Tibial artery (tissue), 4 donors: ENCODE results near the gene ATP2B2.

Experiments
- DNase-seq, 2 donors: peaks; one replicate each; pipeline ENCODE4 v3.0.0-alpha.2; 2019
- H3K27ac ChIP-seq, 2 donors: fragments of 200-600 bp; sonication (generic) in 1 of 2; 1 replicate in 1 of 2; 2 replicates in 1 of 2; pipeline ENCODE4 v1.5.1; 2018 to 2019; ENCODE audit warnings: mild to moderate bottlenecking in 1 of 2
- H3K27me3 ChIP-seq, 2 donors: fragments of 200-600 bp; sonication (generic) in 1 of 2; one replicate each; pipeline versions ENCODE4 v1.5.1 to v1.6.0; 2016 to 2019
- H3K36me3 ChIP-seq, 3 donors: fragments of 200-600 bp; sonication (generic) in 2 of 3; one replicate each; pipeline ENCODE4 v1.5.1; 2016 to 2019; ENCODE audit warnings: mild to moderate bottlenecking in 2 of 3
- H3K4me1 ChIP-seq, 4 donors: fragments of 200-600 bp; sonication (generic) in 2 of 4; 1 replicate in 3 of 4; 2 replicates in 1 of 4; pipeline ENCODE4 v1.5.1; 2016 to 2019
- H3K4me3 ChIP-seq, 2 donors: fragments of 200-600 bp; sonication (generic) in 1 of 2; 1 replicate in 1 of 2; 2 replicates in 1 of 2; pipeline ENCODE4 v1.5.1; 2018 to 2019; ENCODE audit warnings: mild to moderate bottlenecking in 2 of 2
- H3K9me3 ChIP-seq, 3 donors: fragments of 200-600 bp; sonication (generic) in 1 of 3; one replicate each; pipeline ENCODE4 v1.5.1; 2016 to 2019
- intact Hi-C: fragments of 100-400 bp; cut with DNase I; formaldehyde crosslinking; loops from one replicate; pipeline ENCODE4 v1.15.0; 2023; ENCODE audit warnings: low total_unique reads
- TF ChIP-seq, protein P1 (sequence below), 2 experiments: fragments of 200-600 bp in 1 of 2; fragments of 450-650 bp in 1 of 2; IDR thresholded peaks; one replicate each; pipeline ENCODE4 v1.5.1; 2017 to 2019; ENCODE audit warnings: antibody characterized with exemption in 2 of 2, mild to moderate bottlenecking in 1 of 2, moderate library complexity in 1 of 2

The ATP2B2 gene

DNA sequence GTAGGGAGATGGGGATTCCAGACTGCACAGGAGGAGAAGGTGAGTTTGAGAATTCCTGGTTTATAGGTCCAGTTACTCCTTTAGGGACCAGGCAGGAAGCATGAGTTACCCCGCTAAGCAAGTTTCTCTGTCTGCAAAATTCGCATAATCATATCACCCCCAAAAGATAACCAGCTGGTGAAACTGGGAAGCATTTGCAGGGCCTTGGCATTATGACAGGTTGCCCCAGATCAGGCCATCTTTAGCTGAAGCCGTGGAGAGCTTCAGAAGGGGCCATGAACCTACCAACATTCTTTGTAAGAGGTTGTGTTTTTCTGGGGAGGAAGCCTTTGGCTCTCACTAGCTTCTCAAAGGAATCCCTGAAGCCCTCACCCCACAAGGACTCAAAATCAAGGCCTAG, 29.4 kb downstream of the ATP2B2 start:
- intact Hi-C loops = no loop called here
- no peak overlapping the region for H3K4me3 ChIP-seq
- H3K27me3 ChIP-seq = peaks cover 0 to 38% of the 10 kb centered on the region in 2 donors
- H3K9me3 ChIP-seq = no peaks in the 10 kb centered on the region
- DNase-seq = no peak
- TF ChIP-seq, protein P1, sequence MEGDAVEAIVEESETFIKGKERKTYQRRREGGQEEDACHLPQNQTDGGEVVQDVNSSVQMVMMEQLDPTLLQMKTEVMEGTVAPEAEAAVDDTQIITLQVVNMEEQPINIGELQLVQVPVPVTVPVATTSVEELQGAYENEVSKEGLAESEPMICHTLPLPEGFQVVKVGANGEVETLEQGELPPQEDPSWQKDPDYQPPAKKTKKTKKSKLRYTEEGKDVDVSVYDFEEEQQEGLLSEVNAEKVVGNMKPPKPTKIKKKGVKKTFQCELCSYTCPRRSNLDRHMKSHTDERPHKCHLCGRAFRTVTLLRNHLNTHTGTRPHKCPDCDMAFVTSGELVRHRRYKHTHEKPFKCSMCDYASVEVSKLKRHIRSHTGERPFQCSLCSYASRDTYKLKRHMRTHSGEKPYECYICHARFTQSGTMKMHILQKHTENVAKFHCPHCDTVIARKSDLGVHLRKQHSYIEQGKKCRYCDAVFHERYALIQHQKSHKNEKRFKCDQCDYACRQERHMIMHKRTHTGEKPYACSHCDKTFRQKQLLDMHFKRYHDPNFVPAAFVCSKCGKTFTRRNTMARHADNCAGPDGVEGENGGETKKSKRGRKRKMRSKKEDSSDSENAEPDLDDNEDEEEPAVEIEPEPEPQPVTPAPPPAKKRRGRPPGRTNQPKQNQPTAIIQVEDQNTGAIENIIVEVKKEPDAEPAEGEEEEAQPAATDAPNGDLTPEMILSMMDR (IDR thresholded peaks at IDR 0.05) = no peak
- H3K36me3 ChIP-seq = no peaks in the 10 kb centered on the region
- peaks cover 0 to 3% (median 0%) of the 10 kb centered on the region in 4 donors for H3K4me1 ChIP-seq
- H3K27ac ChIP-seq = no peak overlapping the region

GRCh38 chr3:10474847-10475246, 30.5 kb downstream of the ATP2B2 start:
- no peaks in the 10 kb centered on the region for H3K36me3 ChIP-seq
- peaks cover 0 to 5% (median 0%) of the 10 kb centered on the region in 4 donors for H3K4me1 ChIP-seq
- no peaks in the 10 kb centered on the region for H3K9me3 ChIP-seq
- no peak overlapping the region for H3K4me3 ChIP-seq
- peaks cover 0 to 49% of the 10 kb centered on the region in 2 donors for H3K27me3 ChIP-seq
- H3K27ac ChIP-seq = no peak overlapping the region
- no peak for DNase-seq
- TF ChIP-seq, protein P1 (IDR thresholded peaks at IDR 0.05) = no peak
- intact Hi-C loops = no loop called here

GRCh38 chr3:10474275-10474646, 31.1 kb downstream of the ATP2B2 start:
- no peaks in the 10 kb centered on the region for H3K9me3 ChIP-seq
- intact Hi-C loops = no loop called here
- H3K27me3 ChIP-seq = peaks cover 0 to 55% of the 10 kb centered on the region in 2 donors
- peaks cover 0 to 5% (median 0%) of the 10 kb centered on the region in 4 donors for H3K4me1 ChIP-seq
- H3K4me3 ChIP-seq = no peak overlapping the region
- no peak for DNase-seq
- H3K27ac ChIP-seq = no peak overlapping the region
- TF ChIP-seq, protein P1 (IDR thresholded peaks at IDR 0.05) = no peak
- no peaks in the 10 kb centered on the region for H3K36me3 ChIP-seq

GRCh38 chr3:10473581-10474274, 31.7 kb downstream of the ATP2B2 start:
- intact Hi-C loops = no loop called here
- TF ChIP-seq, protein P1 (IDR thresholded peaks at IDR 0.05) = no peak
- H3K27me3 ChIP-seq = peaks cover 0 to 56% of the 10 kb centered on the region in 2 donors
- H3K9me3 ChIP-seq = no peaks in the 10 kb centered on the region
- H3K27ac ChIP-seq = no peak overlapping the region
- H3K4me3 ChIP-seq = no peak overlapping the region
- no peak for DNase-seq
- no peaks in the 10 kb centered on the region for H3K36me3 ChIP-seq
- H3K4me1 ChIP-seq = peaks cover 0 to 5% (median 0%) of the 10 kb centered on the region in 4 donors

- DNase-seq = no peak
- TF ChIP-seq, protein P1 (IDR thresholded peaks at IDR 0.05) = no peak
- peaks cover 0 to 61% of the 10 kb centered on the region in 2 donors for H3K27me3 ChIP-seq
- H3K9me3 ChIP-seq = no peaks in the 10 kb centered on the region
- no peak overlapping the region for H3K27ac ChIP-seq
- intact Hi-C loops = no loop called here
- peaks cover 0 to 5% (median 0%) of the 10 kb centered on the region in 4 donors for H3K4me1 ChIP-seq
- H3K4me3 ChIP-seq = no peak overlapping the region
- H3K36me3 ChIP-seq = no peaks in the 10 kb centered on the region
These were observed 32.4 kb downstream of the ATP2B2 start for GRCh38 chr3:10472877-10473440.
